GM18498 (cell line): ENCODE data around the gene SUGCT.
"Not testable (repeated sequence)": the region's sequence is repeated elsewhere in the genome, so short reads cannot be mapped to it uniquely, and the experiment has no call there.

Experiments used
- ATAC-seq: cut with Tn5 transposase; IDR thresholded peaks from one replicate; pipeline ENCODE4 v1.9.1; 2021; ENCODE audit warnings: mild to moderate bottlenecking, moderate library complexity; ENCODE audit not compliant: unreplicated experiment

SUGCT gene

GRCh38 chr7:40647719-40648118 is 512.9 kb downstream of the SUGCT start:
- no peak for ATAC-seq

- no peak for ATAC-seq
Observed at GRCh38 chr7:40649247-40649646, 514.4 kb downstream of the SUGCT start.

GRCh38 chr7:40650903-40651302 is 516.1 kb downstream of the SUGCT start:
- ATAC-seq: not testable (repeated sequence)

GRCh38 chr7:40654171-40654570 is 519.4 kb downstream of the SUGCT start:
- ATAC-seq: no peak

- ATAC-seq: no peak
Observed at GRCh38 chr7:40655426-40655825, 520.6 kb downstream of the SUGCT start.

- no peak for ATAC-seq
Observed at GRCh38 chr7:40656349-40656748, 521.5 kb downstream of the SUGCT start.

- no peak for ATAC-seq
Observed at GRCh38 chr7:40658729-40659128, 523.9 kb downstream of the SUGCT start.

GRCh38 chr7:40659231-40659630 is 524.4 kb downstream of the SUGCT start:
- ATAC-seq: no peak

GRCh38 chr7:40673285-40673684 is 538.5 kb downstream of the SUGCT start:
- no peak for ATAC-seq

GRCh38 chr7:40674316-40674715 is 539.5 kb downstream of the SUGCT start:
- no peak for ATAC-seq

- no peak for ATAC-seq
Observed at GRCh38 chr7:40675741-40676140, 540.9 kb downstream of the SUGCT start.

GRCh38 chr7:40676221-40676620 is 541.4 kb downstream of the SUGCT start:
- no peak for ATAC-seq

- peak; percentile 91 for ATAC-seq
Observed at GRCh38 chr7:40680657-40681056, 545.9 kb downstream of the SUGCT start.

- ATAC-seq: no peak
Observed at GRCh38 chr7:40682696-40683095, 547.9 kb downstream of the SUGCT start.

- ATAC-seq: no peak
Observed at GRCh38 chr7:40694026-40694809, 559.4 kb downstream of the SUGCT start.

- no peak for ATAC-seq
Observed at GRCh38 chr7:40694991-40695390, 560.2 kb downstream of the SUGCT start.

- ATAC-seq: no peak
Observed at GRCh38 chr7:40697653-40698052, 562.8 kb downstream of the SUGCT start.

GRCh38 chr7:40698214-40698920 is 563.6 kb downstream of the SUGCT start:
- no peak for ATAC-seq

GRCh38 chr7:40698921-40699260 is 564.1 kb downstream of the SUGCT start:
- ATAC-seq: no peak

GRCh38 chr7:40700653-40701421 is 566.0 kb downstream of the SUGCT start:
- no peak for ATAC-seq

- ATAC-seq: no peak
Observed at GRCh38 chr7:40701836-40702551, 567.2 kb downstream of the SUGCT start.
